ENCODE data around the gene DKK1. TPM values are rescaled to one million over a fixed set of nuclear protein-coding genes. Genes with fewer than 3 reads are reported as not detected.

Gene DKK1
- not detected for total RNA-seq

GRCh38 chr10:52313933-52314821 is at the start of gene DKK1:
DKK1 (plus strand) TSS chr10:52314281; CDS start chr10:52314435, 154 bp downstream.
- DNase-seq (no peak), ATAC-seq (no peak)
- no peak within 1 kb of the TSS for H3K27ac Mint-ChIP-seq
- CTCF ChIA-PET, result no interaction called here
- H3K4me1 Mint-ChIP-seq, result no peaks in the 10 kb centered on the region
- H3K4me3 Mint-ChIP-seq, result no peak within 1 kb of the TSS
- H3K27me3 Mint-ChIP-seq, result peaks cover 47% of the 10 kb centered on the region
- no peaks in the 10 kb centered on the region for H3K9me3 Mint-ChIP-seq (ENCODE audit: low read depth)
- H3K36me3 Mint-ChIP-seq, result no peaks in the 10 kb centered on the region

- CTCF ChIA-PET, result no interaction called here
- Mint-ChIP-seq H3K36me3 (no peaks in the 10 kb centered on the region), H3K27ac (no peak overlapping the region), H3K9me3 (ENCODE audit: low read depth) (no peaks in the 10 kb centered on the region), H3K4me3 (no peak overlapping the region), H3K4me1 (no peaks in the 10 kb centered on the region), H3K27me3 (no peaks in the 10 kb centered on the region)
- DNase-seq, result no peak
- ATAC-seq, result no peak
Measured at GRCh38 chr10:52265131-52265926, 48.8 kb upstream of the DKK1 start.

- no peak overlapping the region for H3K27ac Mint-ChIP-seq
- no peaks in the 10 kb centered on the region for H3K36me3 Mint-ChIP-seq
- no peak overlapping the region for H3K4me3 Mint-ChIP-seq
- no peaks in the 10 kb centered on the region for H3K9me3 Mint-ChIP-seq (ENCODE audit: low read depth)
- DNase-seq (no peak), ATAC-seq (no peak)
- CTCF ChIA-PET, result no interaction called here
- no peaks in the 10 kb centered on the region for H3K27me3 Mint-ChIP-seq
- H3K4me1 Mint-ChIP-seq, result no peaks in the 10 kb centered on the region
Measured at GRCh38 chr10:52266858-52267257, 47.2 kb upstream of the DKK1 start.

GRCh38 chr10:52268790-52269189 is 45.3 kb upstream of the DKK1 start:
- Mint-ChIP-seq H3K36me3 (no peaks in the 10 kb centered on the region), H3K27ac (no peak overlapping the region), H3K4me1 (no peaks in the 10 kb centered on the region), H3K27me3 (no peaks in the 10 kb centered on the region), H3K9me3 (ENCODE audit: low read depth) (no peaks in the 10 kb centered on the region), H3K4me3 (no peak overlapping the region)
- CTCF ChIA-PET, result no interaction called here
- ATAC-seq, result no peak
- DNase-seq, result no peak

GRCh38 chr10:52269233-52269632 is 44.8 kb upstream of the DKK1 start:
- H3K27ac Mint-ChIP-seq, result no peak overlapping the region
- H3K4me3 Mint-ChIP-seq, result no peak overlapping the region
- no peaks in the 10 kb centered on the region for H3K27me3 Mint-ChIP-seq
- CTCF ChIA-PET, result no interaction called here
- no peaks in the 10 kb centered on the region for H3K4me1 Mint-ChIP-seq
- H3K9me3 Mint-ChIP-seq (ENCODE audit: low read depth), result no peaks in the 10 kb centered on the region
- ATAC-seq, result no peak
- no peak for DNase-seq
- H3K36me3 Mint-ChIP-seq, result no peaks in the 10 kb centered on the region

GRCh38 chr10:52276163-52276562 is 37.9 kb upstream of the DKK1 start:
- DNase-seq (no peak), ATAC-seq (no peak)
- Mint-ChIP-seq H3K9me3 (ENCODE audit: low read depth) (no peaks in the 10 kb centered on the region), H3K4me3 (no peak overlapping the region), H3K27ac (no peak overlapping the region), H3K36me3 (no peaks in the 10 kb centered on the region), H3K4me1 (no peaks in the 10 kb centered on the region), H3K27me3 (no peaks in the 10 kb centered on the region)
- CTCF ChIA-PET, result no interaction called here

GRCh38 chr10:52276986-52277385 is 37.1 kb upstream of the DKK1 start:
- H3K36me3 Mint-ChIP-seq, result no peaks in the 10 kb centered on the region
- H3K9me3 Mint-ChIP-seq (ENCODE audit: low read depth), result no peaks in the 10 kb centered on the region
- no peak overlapping the region for H3K4me3 Mint-ChIP-seq
- CTCF ChIA-PET, result no interaction called here
- DNase-seq (no peak), ATAC-seq (no peak)
- H3K27ac Mint-ChIP-seq, result no peak overlapping the region
- H3K4me1 Mint-ChIP-seq, result no peaks in the 10 kb centered on the region
- H3K27me3 Mint-ChIP-seq, result no peaks in the 10 kb centered on the region

- CTCF ChIA-PET, result no interaction called here
- H3K36me3 Mint-ChIP-seq, result no peaks in the 10 kb centered on the region
- DNase-seq (no peak), ATAC-seq (no peak)
- no peak overlapping the region for H3K4me3 Mint-ChIP-seq
- H3K4me1 Mint-ChIP-seq, result no peaks in the 10 kb centered on the region
- no peaks in the 10 kb centered on the region for H3K9me3 Mint-ChIP-seq (ENCODE audit: low read depth)
- no peaks in the 10 kb centered on the region for H3K27me3 Mint-ChIP-seq
- H3K27ac Mint-ChIP-seq, result no peak overlapping the region
Measured at GRCh38 chr10:52279546-52279945, 34.5 kb upstream of the DKK1 start.

GRCh38 chr10:52280051-52280450 is 34.0 kb upstream of the DKK1 start:
- no peaks in the 10 kb centered on the region for H3K9me3 Mint-ChIP-seq (ENCODE audit: low read depth)
- CTCF ChIA-PET, result no interaction called here
- no peaks in the 10 kb centered on the region for H3K36me3 Mint-ChIP-seq
- no peak overlapping the region for H3K27ac Mint-ChIP-seq
- DNase-seq, result no peak
- H3K4me3 Mint-ChIP-seq, result no peak overlapping the region
- no peak for ATAC-seq
- no peaks in the 10 kb centered on the region for H3K27me3 Mint-ChIP-seq
- no peaks in the 10 kb centered on the region for H3K4me1 Mint-ChIP-seq

GRCh38 chr10:52283174-52283573 is 30.9 kb upstream of the DKK1 start:
- Mint-ChIP-seq H3K27me3 (no peaks in the 10 kb centered on the region), H3K4me1 (no peaks in the 10 kb centered on the region), H3K4me3 (no peak overlapping the region), H3K36me3 (no peaks in the 10 kb centered on the region), H3K27ac (no peak overlapping the region), H3K9me3 (ENCODE audit: low read depth) (no peaks in the 10 kb centered on the region)
- CTCF ChIA-PET, result no interaction called here
- no peak for ATAC-seq
- no peak for DNase-seq

- Mint-ChIP-seq H3K27me3 (no peaks in the 10 kb centered on the region), H3K27ac (no peak overlapping the region), H3K36me3 (no peaks in the 10 kb centered on the region), H3K9me3 (ENCODE audit: low read depth) (no peaks in the 10 kb centered on the region), H3K4me1 (no peaks in the 10 kb centered on the region), H3K4me3 (no peak overlapping the region)
- CTCF ChIA-PET, result no interaction called here
- ATAC-seq (no peak), DNase-seq (no peak)
Measured at GRCh38 chr10:52284416-52285013, 29.6 kb upstream of the DKK1 start.

- no peaks in the 10 kb centered on the region for H3K4me1 Mint-ChIP-seq
- H3K4me3 Mint-ChIP-seq, result no peak overlapping the region
- no peak for ATAC-seq
- no peak overlapping the region for H3K27ac Mint-ChIP-seq
- no peak for DNase-seq
- CTCF ChIA-PET, result no interaction called here
- no peaks in the 10 kb centered on the region for H3K9me3 Mint-ChIP-seq (ENCODE audit: low read depth)
- H3K36me3 Mint-ChIP-seq, result no peaks in the 10 kb centered on the region
- no peaks in the 10 kb centered on the region for H3K27me3 Mint-ChIP-seq
Measured at GRCh38 chr10:52287866-52288265, 26.2 kb upstream of the DKK1 start.

- Mint-ChIP-seq H3K4me1 (no peaks in the 10 kb centered on the region), H3K27me3 (no peaks in the 10 kb centered on the region), H3K4me3 (no peak overlapping the region), H3K27ac (no peak overlapping the region), H3K9me3 (ENCODE audit: low read depth) (peaks cover 10% of the 10 kb centered on the region), H3K36me3 (no peaks in the 10 kb centered on the region)
- no peak for ATAC-seq
- CTCF ChIA-PET, result no interaction called here
- DNase-seq, result no peak
Measured at GRCh38 chr10:52297747-52298146, 16.3 kb upstream of the DKK1 start.

Measured in activated CD8-positive, alpha-beta memory T cell treated with anti-CD3 and anti-CD28 coated beads, Interleukin-2, amount 10 ng/mL, durations not matched to agents 7 days and 5 days (primary cell).